ENCODE data around the gene ROBO4. TPM values are rescaled to one million over a fixed set of nuclear protein-coding genes. Genes with fewer than 3 reads are reported as not detected.
A peak's percentile ranks its signal among the peaks of the same experiment; 100 is the strongest.

Gene ROBO4
- total and polyA plus RNA-seq, 2 of the 13 experiments (the other 11 are each of a cell fraction or from before 2014, with no cell fraction given) = 0.07 to 1.1 TPM

DNA sequence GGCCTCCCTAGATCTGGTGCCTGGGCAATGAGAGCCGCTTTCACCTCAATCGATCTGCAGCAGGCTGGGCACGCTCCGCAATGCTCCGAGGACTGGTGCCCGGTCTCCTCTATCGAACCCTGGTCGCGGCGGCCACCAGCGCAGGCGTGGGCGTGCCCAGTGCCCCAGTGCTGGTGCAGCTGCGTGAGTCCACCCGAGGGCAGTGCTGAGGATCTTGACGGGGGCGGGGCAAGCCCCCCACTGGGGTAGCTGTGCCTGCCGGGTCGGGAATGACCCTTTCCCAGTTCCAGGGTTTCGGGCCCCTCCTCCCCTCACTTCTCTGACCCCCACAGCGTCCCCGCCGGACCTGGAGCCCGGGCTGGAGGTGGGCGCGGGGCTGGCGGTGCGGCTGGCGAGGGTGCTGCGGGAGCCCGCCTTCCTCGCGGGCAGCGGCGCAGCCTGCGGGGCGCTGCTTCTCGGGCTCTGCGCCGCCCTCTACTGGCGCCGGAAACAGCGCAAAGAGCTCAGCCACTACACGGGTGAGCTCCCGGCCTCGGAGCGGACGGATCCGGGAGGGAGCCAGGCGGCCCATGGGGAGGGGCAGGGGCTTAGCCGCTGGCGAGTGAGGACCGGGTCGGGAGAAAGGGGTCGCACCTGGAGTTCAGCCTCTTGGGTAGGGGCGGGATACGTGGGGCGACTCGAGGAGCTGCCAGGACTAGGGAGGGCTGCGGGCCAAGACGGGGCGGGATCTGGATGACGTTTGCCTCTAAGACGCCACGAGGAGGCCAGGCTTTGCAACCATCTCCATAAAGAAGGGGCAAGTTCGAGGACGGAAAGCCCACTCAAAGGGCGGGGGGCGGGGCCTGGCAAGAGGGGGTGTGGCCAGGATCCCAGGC, 21.5 kb downstream of the ROBO4 start (continued):
- TF ChIP-seq NFATC3 (CRISPR knock-in tag; IDR thresholded peaks at IDR 0.05) (no peak), CSRNP1 (CRISPR knock-in tag; IDR thresholded peaks at IDR 0.05) (peak; percentile 55; the same call in 1 of the 2 replicates), HES4 (CRISPR knock-in tag; IDR thresholded peaks at IDR 0.05; ENCODE audit: borderline replicate concordance) (no peak), TAF15 (IDR thresholded peaks at IDR 0.05; ENCODE audit: low read depth, low read length, poor library complexity, severe bottlenecking) (no peak), CCAR2 (optimal IDR thresholded peaks at IDR 0.05; ENCODE audit: low read depth, low read length) (no peak), ZNF124 (CRISPR knock-in tag; IDR thresholded peaks at IDR 0.05) (peak; percentile 22; the same call in 1 of the 2 replicates), ZNF263 (CRISPR knock-in tag; IDR thresholded peaks at IDR 0.05) (0 out of 2 replicates have a peak, but pooled peaks have one; percentile 17), KAT2B (IDR thresholded peaks at IDR 0.05; ENCODE audit: borderline replicate concordance, low read depth, low read length) (no peak), ZNF33A (CRISPR knock-in tag; IDR thresholded peaks at IDR 0.05; ENCODE audit: borderline replicate concordance) (no peak), TCF7L2 (IDR thresholded peaks at IDR 0.05; ENCODE audit: low read depth, low read length) (no peak), XBP1 (CRISPR knock-in tag; IDR thresholded peaks at IDR 0.05) (no peak), ZMYM4 (CRISPR knock-in tag; IDR thresholded peaks at IDR 0.05) (peak; percentile 85), ETV6 (CRISPR knock-in tag; conservative IDR thresholded peaks at IDR 0.05) (0 out of 2 replicates have a peak, but pooled peaks have one; percentile 30), ZBTB42 (CRISPR knock-in tag; IDR thresholded peaks at IDR 0.05) (peak; percentile 54; the same call in 1 of the 2 replicates), MIER2 (CRISPR knock-in tag; IDR thresholded peaks at IDR 0.05) (no peak), KDM2A (CRISPR knock-in tag; IDR thresholded peaks at IDR 0.05; ENCODE audit: borderline replicate concordance, low read depth) (peak; percentile 79; the same call in 1 of the 2 replicates), ZNF691 (CRISPR knock-in tag; IDR thresholded peaks at IDR 0.05; ENCODE audit: borderline replicate concordance, low read depth) (peak; percentile 37; the same call in 1 of the 2 replicates), ZNF382 (CRISPR knock-in tag; IDR thresholded peaks at IDR 0.05; ENCODE audit: borderline replicate concordance) (no peak), ZMYM3 (CRISPR knock-in tag; IDR thresholded peaks at IDR 0.05) (peak; percentile 72), PLRG1 (conservative IDR thresholded peaks at IDR 0.05) (no peak), ZNF709 (CRISPR knock-in tag; IDR thresholded peaks at IDR 0.05) (no peak; the same call in 1 of the 2 replicates), ZNF777 (CRISPR knock-in tag; IDR thresholded peaks at IDR 0.05) (peak; percentile 85), ZNF207 (IDR thresholded peaks at IDR 0.05; ENCODE audit: borderline replicate concordance) (no peak), GMEB1 (CRISPR knock-in tag; IDR thresholded peaks at IDR 0.05; ENCODE audit: borderline replicate concordance) (no peak), ZNF567 (CRISPR knock-in tag; IDR thresholded peaks at IDR 0.05; ENCODE audit: borderline replicate concordance) (no peak; the same call in 1 of the 2 replicates), RELA (CRISPR knock-in tag; IDR thresholded peaks at IDR 0.05) (peak; percentile 51; the same call in 1 of the 2 replicates)

Data from HepG2 (cell line).